Stimulated activated CD4-positive, alpha-beta T cell treated with anti-CD3 and anti-CD28 coated beads, TNF-alpha, amount 100 ng/mL, for 1 hour (primary cell): ENCODE results near the gene PLA2G2D.

ENCODE experiments used
- DNase-seq, 3 donors: peaks; one replicate each; pipeline ENCODE4 v3.0.0-alpha.2; 2020; ENCODE audit warnings: low read depth in 3 of 3, low spot score in 1 of 3

Gene PLA2G2D

GRCh38 chr1:20089328-20090077 lies 29.8 kb downstream of the PLA2G2D start:
- no peak for DNase-seq

- DNase-seq: no peak
Measured at GRCh38 chr1:20087668-20088067, 31.7 kb downstream of the PLA2G2D start.

DNA sequence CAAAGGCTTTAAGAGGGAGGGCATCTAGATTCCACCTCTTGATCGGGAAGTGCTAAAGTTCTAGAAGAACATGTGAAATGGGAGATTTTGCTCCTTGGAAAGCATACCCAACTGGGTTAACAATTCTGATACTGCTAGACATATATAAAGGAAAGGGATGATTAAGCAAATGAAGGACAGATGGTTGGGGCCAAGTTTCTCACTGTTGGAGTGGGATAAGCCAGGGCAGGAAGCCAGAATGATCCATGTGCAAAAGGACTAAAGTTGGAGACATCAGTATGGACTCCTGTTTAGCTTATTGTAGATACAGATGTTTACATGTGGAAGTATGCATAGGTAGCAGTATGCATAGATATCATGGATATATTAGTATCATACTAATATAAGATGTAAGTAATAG lies 32.5 kb downstream of the PLA2G2D start:
- no peak for DNase-seq

DNA sequence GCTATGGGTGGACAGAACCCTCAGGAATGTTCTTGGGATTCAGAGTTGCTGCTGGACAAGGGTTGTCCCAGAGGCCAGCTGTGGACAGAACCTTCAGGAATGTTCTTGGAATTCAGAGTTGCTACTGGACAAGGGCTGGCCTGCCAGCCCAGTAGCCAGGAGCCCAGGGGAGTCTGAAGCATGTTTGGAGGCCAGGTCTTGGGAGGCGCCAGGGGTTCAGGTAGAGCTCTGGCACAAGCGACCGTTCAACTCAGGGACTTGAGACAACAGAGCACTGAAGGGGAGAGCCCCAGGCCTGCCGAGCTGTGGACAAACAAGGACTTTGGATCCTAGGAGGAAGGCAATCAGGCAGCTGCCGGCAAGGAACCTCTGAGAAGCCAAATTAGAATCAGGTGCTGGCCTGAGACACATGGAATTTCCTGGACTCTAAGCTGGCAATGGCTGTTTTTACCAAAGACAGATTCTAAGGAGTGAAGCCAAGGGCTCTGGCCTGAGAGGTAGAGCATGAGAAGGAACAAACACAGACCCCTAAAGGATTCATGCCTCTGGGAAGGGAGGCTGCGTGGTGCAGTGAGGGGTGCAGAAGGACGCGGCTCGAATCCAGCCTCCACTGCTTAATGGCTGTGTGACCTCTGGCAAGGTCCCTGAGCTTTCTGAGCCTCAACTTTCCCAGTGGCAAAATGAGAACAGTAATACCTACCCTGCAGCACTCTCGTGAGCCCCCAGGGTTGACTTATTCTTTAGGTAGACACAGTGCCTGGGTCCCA lies 36.0 kb downstream of the PLA2G2D start:
- no peak for DNase-seq

DNA sequence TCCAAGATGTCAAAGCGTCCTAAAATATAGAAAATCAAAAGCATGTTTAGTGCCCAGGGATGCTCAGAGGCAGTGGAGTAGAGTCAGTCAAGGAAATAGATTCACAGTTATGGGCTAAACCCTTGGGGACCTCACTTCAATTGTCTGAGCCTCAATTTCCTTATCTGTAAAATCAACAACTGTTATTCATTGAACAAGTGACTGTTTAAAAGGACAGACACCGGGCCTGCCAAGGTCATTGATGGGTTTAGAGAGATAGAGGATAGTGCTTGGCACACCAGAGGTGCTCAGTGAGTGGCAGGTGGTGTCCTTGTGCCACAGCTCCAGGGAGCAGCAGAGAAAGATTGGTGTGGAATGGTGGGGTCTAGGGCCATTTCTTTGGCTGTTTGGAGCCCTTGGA lies 36.6 kb downstream of the PLA2G2D start:
- DNase-seq: no peak

GRCh38 chr1:20081353-20081810 lies 38.0 kb downstream of the PLA2G2D start:
- no peak for DNase-seq

GRCh38 chr1:20080441-20081352 lies 38.6 kb downstream of the PLA2G2D start:
- DNase-seq: no peak

- no peak for DNase-seq
Measured at GRCh38 chr1:20079661-20080305, 39.6 kb downstream of the PLA2G2D start.

DNA sequence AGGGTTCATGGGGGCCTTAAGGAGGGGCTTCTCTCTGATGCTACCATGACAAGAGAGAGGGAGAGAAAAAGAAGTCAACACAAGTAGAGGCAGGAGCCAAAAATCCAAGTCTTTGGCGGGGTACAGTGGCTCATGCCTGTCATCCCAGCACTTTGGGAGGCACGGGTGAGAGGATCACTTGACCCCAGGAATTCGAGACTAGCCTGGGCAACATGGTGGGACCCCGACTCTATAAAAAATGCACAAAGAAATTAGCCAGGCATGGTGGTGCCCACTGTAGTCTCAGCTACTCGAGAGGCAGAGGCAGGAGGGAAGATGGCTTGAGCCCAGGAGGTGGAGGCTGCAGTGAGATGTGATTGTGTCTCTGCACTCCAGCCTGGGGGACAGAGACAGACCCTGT lies 40.6 kb downstream of the PLA2G2D start:
- no peak for DNase-seq

DNA sequence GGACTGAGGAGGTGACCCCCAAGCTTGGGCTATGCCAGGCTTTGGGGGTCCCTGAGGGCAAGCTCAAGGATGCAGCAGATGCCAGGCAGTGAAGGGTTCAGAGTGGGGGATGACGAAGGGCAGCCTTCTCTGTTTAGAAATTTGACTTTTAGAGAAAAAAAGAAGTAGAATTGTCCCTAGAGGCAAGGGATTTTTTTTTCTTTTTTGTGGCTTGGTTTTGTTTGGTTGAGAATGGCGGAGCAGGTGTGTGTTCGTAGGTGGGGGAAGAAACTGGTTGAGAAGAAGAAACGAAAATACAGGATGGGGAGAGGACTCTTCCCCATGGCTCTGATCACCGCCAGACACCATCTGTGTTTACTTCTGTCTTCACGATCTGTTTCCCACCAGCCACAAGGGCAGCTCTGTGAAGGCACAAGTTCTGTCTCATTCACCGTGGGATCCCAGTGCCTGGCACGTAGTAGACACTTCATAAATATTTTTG lies 41.1 kb downstream of the PLA2G2D start:
- DNase-seq: no peak

DNA sequence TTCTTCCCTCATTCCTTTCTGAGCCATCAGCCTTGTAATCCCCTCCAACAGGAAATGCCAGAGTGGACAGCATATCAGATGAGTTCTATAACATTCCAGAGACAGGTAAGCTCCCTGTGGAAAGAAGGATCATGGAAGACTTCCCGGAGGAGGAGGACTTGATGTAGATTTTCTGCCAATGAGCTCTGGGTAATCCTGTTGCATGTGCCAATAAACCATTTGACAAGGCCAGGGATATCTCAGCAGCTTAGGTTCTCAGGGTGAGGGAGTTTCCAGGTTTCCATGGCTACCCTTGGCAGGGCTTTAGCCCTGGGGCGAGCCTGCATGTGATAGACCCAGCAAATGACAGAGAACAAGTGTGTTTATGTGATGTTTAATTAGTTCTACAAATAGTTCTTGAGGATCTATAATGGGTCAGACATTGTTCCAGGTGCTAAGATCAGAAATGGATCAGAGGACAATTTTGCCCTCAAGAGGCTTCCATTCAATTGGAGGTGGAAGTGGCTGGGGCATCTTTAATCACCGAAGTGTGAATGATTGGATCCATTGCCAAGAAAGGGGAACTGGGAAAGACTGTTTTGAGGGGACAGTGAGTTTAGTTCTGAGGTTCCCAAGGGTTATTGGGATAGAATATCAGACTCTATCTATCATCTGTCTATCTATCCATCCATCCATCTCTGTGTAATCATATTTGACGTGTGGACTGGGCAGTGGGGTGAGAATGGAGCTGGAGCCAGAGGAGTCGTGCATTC lies 42.5 kb downstream of the PLA2G2D start:
- no peak for DNase-seq

DNA sequence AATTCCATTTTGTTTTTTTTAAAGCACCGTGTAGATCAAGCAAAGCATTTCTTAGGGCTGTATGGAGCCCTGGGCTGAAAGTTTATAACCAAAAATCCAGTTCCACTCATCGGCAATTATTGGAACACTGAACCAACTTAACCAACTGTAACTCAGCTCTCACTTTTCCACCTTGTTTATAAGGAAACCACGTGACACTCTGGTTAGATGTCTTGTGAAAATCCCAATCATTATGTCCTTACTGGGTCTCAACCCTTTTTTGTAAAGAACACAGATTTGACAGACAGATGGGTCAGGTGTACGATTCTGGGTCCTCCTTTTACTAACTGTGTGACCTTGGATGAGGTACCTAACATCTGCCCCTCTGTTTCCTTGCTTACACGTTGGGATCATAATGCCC lies 43.1 kb downstream of the PLA2G2D start:
- no peak for DNase-seq

- DNase-seq: no peak
Measured at GRCh38 chr1:20075345-20075744, 44.0 kb downstream of the PLA2G2D start.

- DNase-seq: no peak
Measured at GRCh38 chr1:20074725-20075171, 44.6 kb downstream of the PLA2G2D start.

- DNase-seq: no peak
Measured at GRCh38 chr1:20074055-20074724, 45.1 kb downstream of the PLA2G2D start.

DNA sequence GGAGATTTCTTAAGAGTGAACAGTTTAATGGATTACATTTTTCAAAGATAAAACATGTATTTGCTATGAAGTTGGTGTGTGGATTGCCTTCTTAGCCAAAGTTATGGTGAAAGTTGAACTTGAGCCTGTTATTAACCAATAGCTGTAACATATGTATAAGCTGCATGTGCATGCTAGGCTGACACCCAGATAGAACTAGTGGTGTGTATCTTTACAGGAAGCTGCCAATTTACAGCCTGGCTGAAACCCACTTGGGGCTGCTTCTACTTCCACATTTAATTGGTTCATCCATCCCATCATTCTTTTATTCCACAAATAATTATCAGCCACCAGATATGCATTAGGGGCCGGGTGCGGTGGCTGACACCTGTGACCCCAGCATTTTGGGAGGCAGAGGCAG lies 46.1 kb downstream of the PLA2G2D start:
- no peak for DNase-seq

GRCh38 chr1:20072771-20073170 lies 46.6 kb downstream of the PLA2G2D start:
- DNase-seq: no peak

DNA sequence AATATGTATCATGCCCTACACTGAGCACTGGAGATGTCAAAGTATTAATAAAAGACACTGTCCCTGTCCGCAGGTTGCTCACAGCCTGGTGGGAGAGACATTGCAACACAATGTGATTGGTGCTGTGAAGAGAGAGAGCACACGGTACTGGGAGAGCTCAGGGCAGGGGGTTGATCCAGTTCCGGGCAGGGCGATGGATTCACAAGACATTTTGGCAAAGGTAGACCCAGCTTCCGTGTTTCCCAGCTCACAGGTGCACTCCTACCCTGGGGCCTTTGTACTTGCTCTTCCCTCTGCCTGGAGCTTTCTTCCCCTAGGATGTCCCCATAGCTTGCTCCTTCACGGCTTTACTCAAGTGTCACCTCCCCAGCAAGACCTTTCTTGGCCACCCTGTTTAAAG lies 47.9 kb downstream of the PLA2G2D start:
- DNase-seq: no peak

DNA sequence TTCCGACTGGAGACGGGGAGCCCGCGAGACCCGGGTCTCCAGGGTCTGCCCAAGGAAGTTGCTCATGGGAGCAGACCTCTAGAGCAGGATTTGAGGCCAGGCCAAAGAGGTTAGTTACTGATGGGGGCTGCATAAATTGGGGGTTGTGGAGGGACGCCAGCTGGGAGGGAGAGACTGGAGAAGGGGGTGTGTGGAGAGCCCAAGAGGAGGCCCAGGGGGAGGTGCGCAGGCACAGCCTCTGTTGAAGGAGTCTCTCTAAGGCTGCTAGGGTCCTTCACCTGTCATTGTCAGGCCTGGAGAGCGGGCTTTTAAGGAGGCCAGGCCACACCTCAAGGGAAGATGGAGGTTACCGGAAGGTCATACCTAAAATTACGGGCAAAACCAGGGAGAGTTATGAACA lies 49.0 kb downstream of the PLA2G2D start:
- no peak for DNase-seq

GRCh38 chr1:20069874-20070273 lies 49.5 kb downstream of the PLA2G2D start, which contains the start of gene PLA2G5:
TSS of gene PLA2G5 (plus strand) at chr1:20070194. CDS start at chr1:20084831, 14,637 bp downstream.
- no peak for DNase-seq
